Erythroblast (primary cell): ENCODE results near the gene BICD2.

Experiments used
- GATA1 ChIP-seq: IDR thresholded peaks from 2 replicates; pipeline ENCODE4 v1.6.1; 2011; ENCODE audit warnings: low read depth, mild to moderate bottlenecking, control low read depth, low read length, moderate library complexity
- POLR2A ChIP-seq: IDR thresholded peaks from 2 replicates; pipeline ENCODE4 v1.6.1; 2011; ENCODE audit warnings: mild to moderate bottlenecking, low read length

GRCh38 chr9:92749934-92750315, 14.7 kb downstream of the BICD2 start:
- no peak for TF ChIP-seq POLR2A
- no peak for TF ChIP-seq GATA1
